ENCODE measurements around the gene SPECC1L. TPM values are rescaled to one million over a fixed set of nuclear protein-coding genes. Genes with fewer than 3 reads are reported as not detected.

SPECC1L gene
- total RNA-seq, 4 donors from 2014 or later: 63.6 to 116 (median 90.1) TPM

GRCh38 chr22:24433001-24433827, 162.6 kb downstream of the SPECC1L start:
- intact Hi-C loops (cut with DNase I): no loop called here
- Histone ChIP-seq H3K36me3 (no peaks in the 10 kb centered on the region), H3K4me3 (no peak overlapping the region), H3K9me3 (no peaks in the 10 kb centered on the region), H3K27me3 (no peaks in the 10 kb centered on the region), H3K4me1 (peaks cover 52 to 74% (median 59%) of the 10 kb centered on the region in 4 donors), H3K27ac (replicated peaks in 1 of 4) (peak overlapping the region in 2 of 4 donors; percentile 60 to 61)
- 96% methylated on average over 28 of the region's 34 CpGs for WGBS
- no peak for DNase-seq (ENCODE audit: extremely low spot score)
- TF ChIP-seq CTCF (IDR thresholded peaks at IDR 0.05): no peak
- no peak for TF ChIP-seq POLR2A (IDR thresholded peaks at IDR 0.05; ENCODE audit: low read depth)
- TF ChIP-seq EP300 (IDR thresholded peaks at IDR 0.05): no peak
- no peak for TF ChIP-seq POLR2AphosphoS5 (IDR thresholded peaks at IDR 0.05)

GRCh38 chr22:24433828-24434470, 163.3 kb downstream of the SPECC1L start:
- H3K27me3 ChIP-seq: no peaks in the 10 kb centered on the region
- no peaks in the 10 kb centered on the region for H3K36me3 ChIP-seq
- DNase-seq (ENCODE audit: extremely low spot score): no peak
- intact Hi-C loops (cut with DNase I): no loop called here
- 80% methylated on average over 4 of the region's 12 CpGs for WGBS
- H3K4me1 ChIP-seq: peaks cover 52 to 71% (median 59%) of the 10 kb centered on the region in 4 donors
- H3K27ac ChIP-seq (replicated peaks in 1 of 4): peak overlapping the region in 3 of 4 donors; percentile 35 to 61 (median 60)
- H3K4me3 ChIP-seq: no peak overlapping the region
- no peaks in the 10 kb centered on the region for H3K9me3 ChIP-seq
- no peak for TF ChIP-seq EP300 (IDR thresholded peaks at IDR 0.05)
- no peak for TF ChIP-seq POLR2A (IDR thresholded peaks at IDR 0.05; ENCODE audit: low read depth)
- no peak for TF ChIP-seq POLR2AphosphoS5 (IDR thresholded peaks at IDR 0.05)
- TF ChIP-seq CTCF (IDR thresholded peaks at IDR 0.05): no peak

- WGBS: 58% methylated on average over 7 of the region's 16 CpGs
- no peaks in the 10 kb centered on the region for H3K9me3 ChIP-seq
- H3K4me3 ChIP-seq: no peak overlapping the region
- H3K4me1 ChIP-seq: peaks cover 52 to 64% (median 56%) of the 10 kb centered on the region in 4 donors
- intact Hi-C loops (cut with DNase I): no loop called here
- H3K36me3 ChIP-seq: no peaks in the 10 kb centered on the region
- DNase-seq (ENCODE audit: extremely low spot score): no peak
- TF ChIP-seq POLR2A (IDR thresholded peaks at IDR 0.05; ENCODE audit: low read depth) (no peak), POLR2AphosphoS5 (IDR thresholded peaks at IDR 0.05) (peak in 1 of 2 donors; percentile 23)
- peak overlapping the region in 3 of 4 donors; percentile 35 to 60 (median 58) for H3K27ac ChIP-seq (replicated peaks in 1 of 4)
- H3K27me3 ChIP-seq: no peaks in the 10 kb centered on the region
Observed at GRCh38 chr22:24434471-24435322, 164.1 kb downstream of the SPECC1L start.

- no peaks in the 10 kb centered on the region for H3K27me3 ChIP-seq
- peak overlapping the region in 3 of 4 donors; percentile 35 to 60 (median 58) for H3K27ac ChIP-seq (replicated peaks in 1 of 4)
- H3K4me1 ChIP-seq: peaks cover 50 to 59% (median 51%) of the 10 kb centered on the region in 4 donors
Observed at GRCh38 chr22:24435323-24435645, 164.7 kb downstream of the SPECC1L start.

More at GRCh38 chr22:24435323-24435645, 164.7 kb downstream of the SPECC1L start:
- no peaks in the 10 kb centered on the region for H3K9me3 ChIP-seq
- no peaks in the 10 kb centered on the region for H3K36me3 ChIP-seq
- whole genome bisulfite sequencing: 94% methylated on average over 2 of the region's 2 CpGs
- no peak for DNase-seq (ENCODE audit: extremely low spot score)
- no peak overlapping the region for H3K4me3 ChIP-seq
- no peak for TF ChIP-seq POLR2AphosphoS5 (IDR thresholded peaks at IDR 0.05)
- TF ChIP-seq CTCF (IDR thresholded peaks at IDR 0.05): no peak
- no peak for TF ChIP-seq EP300 (IDR thresholded peaks at IDR 0.05)
- TF ChIP-seq POLR2A (IDR thresholded peaks at IDR 0.05; ENCODE audit: low read depth): no peak
- intact Hi-C loops (cut with DNase I): no loop called here
